NOMO-1 (cell line): ENCODE measurements around the gene AMY1A.
"Not testable (repeated sequence)": the region's sequence is repeated elsewhere in the genome, so short reads cannot be mapped to it uniquely, and the experiment has no call there.

Experiments used
- DNase-seq, 2 experiments: peaks; one replicate each; lab custom pipeline; 2025; ENCODE audit not compliant: unreplicated experiment in 2 of 2; lab: John Stamatoyannopoulos, UW

AMY1A gene

DNA sequence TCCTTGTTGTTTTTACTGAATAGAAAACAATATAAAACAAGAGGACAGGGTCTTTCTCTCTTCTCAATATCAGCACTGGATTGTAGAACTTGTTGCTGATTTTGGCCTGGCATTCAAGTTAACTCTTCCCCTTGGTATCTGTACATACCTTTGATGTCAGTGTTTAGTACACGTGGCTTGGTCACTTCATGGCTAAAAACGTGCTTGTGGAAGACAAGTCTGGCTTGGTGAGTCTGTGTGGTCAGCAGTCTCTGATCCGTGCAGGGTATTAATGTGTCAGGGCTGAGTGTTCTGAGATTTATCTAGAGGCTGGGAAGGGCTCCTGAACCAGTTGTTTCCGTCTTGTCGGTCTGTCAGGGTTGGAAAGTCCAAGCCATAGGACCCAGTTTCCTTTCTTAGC lies at the start of gene AMY1A:
TSS of gene AMY1A (plus strand) at position 301 of the 400 bp plus-strand sequence. CDS start 571 bp downstream, outside the sequence.
- DNase-seq: not testable (repeated sequence)

DNA sequence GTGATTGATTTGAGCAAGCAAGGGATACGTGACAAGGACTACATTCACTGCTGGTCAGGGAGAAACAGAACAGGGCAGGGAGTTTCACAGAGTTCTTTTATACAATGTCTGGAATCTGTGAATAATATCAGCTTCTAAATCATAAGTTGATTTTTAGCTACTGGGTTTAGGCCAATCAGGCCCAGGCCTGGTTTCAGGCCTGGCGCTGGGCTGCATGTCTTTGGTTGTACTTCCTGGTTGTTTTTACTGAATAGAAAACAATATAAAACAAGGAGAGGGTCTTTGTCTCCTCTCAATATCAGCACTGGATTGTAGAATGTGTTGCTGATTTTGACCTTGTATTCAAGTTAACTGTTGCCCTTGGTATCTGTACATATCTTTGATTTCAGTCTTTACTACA lies 39.2 kb upstream of the AMY1A start:
- DNase-seq: no peak

DNA sequence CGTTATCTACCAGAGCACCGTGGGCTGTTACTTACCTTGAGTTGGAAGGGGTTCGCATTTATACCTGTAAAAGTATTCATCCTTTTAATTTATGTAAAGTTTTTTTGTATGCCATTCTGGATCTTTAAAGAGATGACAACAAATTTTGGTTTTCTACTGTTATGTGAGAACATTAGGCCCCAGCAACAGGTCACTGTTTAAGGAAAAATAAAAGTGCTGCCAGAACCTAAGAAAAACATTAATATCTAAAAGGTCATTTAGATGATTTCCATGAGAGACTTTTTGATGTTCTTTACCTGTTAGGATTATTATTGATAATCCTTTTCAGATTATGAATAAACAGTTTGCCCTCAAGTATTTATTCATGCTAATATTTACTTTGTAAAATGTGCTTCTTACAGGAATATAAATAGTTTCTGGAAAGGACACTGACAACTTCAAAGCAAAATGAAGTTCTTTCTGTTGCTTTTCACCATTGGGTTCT lies 38.5 kb upstream of the AMY1A start, which contains the start of gene AMY2A:
TSS of gene AMY2A (plus strand) at position 434 of the 484 bp plus-strand sequence. CDS start at position 448, 14 bp downstream.
- not testable (repeated sequence) for DNase-seq

DNA sequence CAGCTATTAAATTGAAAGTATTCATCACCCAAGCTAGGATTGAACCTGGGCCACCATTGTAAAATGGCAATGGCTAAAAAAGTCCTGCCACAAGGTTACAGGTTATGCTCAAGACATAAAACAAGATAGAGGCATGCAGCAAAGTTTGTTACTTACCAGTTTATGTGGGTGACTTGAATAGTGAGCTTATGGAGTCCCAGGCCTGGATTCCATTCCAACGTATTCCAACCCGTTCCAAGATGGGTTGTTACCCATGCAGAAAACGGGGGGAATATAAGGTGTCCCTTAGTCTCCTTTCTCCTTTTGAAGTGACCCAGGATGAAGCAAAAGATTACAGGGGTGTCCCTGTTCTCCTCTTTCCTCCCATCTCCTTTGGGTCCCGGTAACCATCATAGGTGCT lies 28.1 kb upstream of the AMY1A start:
- DNase-seq: not testable (repeated sequence)

DNA sequence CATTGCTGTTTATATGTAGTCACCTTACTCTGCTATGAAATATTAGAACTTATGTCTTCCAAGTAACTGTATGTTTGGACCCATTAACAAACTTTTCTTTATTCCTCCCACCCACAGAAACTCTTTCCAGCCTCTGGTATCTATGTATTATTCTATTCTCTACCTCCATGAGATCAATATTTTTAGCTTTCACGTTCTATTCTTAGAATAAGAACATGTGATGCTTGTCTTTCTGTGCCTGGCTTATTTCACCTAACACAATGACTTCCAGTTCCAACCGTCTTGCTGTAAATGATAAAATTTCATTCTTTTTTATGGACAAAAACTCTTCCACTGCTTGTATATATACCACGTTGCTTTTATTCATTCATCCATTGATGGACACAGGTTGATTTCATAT lies 14.4 kb upstream of the AMY1A start:
- not testable (repeated sequence) for DNase-seq

DNA sequence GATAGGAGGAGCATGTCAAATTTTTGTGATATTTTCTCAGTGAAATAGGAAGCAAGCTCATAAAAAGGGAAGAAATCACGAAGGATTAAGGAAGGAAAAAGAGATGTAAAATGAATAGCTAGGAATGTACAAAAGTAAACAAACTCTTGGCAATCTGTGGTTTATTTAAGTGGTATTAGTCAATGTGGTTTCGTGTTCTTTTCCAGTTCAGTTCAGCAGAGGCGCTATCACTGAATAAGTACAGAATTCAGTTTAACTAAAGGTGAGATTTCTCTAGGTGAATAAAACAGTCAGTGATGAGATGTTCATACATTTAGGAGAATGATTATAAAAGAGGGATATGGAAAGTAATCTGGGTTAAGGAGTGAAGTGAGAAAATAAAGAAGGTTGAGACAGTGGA lies 11.7 kb upstream of the AMY1A start:
- DNase-seq: not testable (repeated sequence)

DNA sequence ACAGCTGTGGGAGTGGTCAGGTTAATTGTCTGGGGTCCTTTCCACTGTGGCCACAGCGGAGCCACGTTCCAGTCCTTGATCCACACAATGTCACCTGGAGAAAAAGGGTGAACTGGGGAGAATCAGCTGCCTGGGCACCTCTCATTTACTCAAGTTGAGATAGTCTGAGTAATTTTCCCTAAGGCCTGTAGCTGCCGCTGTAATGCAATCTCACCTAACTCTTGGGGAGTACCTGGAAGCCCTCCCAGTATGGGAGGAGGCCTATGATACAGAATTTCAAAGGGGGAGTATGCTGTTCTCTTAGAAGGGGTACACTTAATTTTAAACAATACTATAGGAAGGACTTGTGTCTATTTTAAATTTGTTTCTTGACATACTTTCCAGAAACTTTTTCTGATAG lies 5.3 kb upstream of the AMY1A start:
- DNase-seq: not testable (repeated sequence)

DNA sequence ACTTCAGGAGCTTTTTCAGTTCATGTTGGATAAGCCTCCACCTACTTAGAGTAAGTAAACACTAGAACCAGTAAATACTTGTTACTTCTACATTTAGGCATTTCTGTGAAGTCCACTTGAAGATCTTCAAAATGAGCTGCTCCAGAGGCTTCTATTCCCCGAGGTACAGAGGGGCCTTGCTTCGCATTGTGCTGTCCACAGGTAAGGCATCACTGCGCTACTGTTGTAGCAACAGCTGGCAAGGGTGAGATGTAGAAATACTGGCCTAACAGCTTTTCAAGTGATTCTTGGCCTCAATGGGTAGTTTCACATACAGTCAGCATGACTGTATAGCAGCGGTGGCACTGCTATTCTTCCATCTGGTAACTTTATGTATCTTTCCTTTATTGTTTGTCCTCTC lies 4.7 kb upstream of the AMY1A start:
- DNase-seq: not testable (repeated sequence)

DNA sequence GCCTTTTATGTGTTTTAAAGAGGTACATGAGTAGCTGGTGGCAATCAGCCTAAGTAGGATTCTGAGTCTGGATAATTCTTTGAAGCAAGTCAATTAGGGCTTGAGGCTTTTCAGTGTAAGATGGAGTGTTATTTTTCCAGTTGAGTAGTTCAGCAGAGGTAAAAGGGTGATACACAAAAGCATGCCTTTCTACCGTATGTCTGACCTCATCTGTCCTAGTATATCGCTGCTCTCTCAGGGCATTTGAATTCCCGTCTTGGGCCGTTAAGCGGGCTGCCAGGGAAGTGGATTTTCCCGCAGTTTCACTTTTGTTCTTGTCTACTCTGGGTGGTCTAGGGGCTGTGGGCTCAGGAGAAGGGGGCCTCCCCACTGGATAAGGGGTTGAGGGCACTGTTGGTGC lies 1.4 kb upstream of the AMY1A start:
- not testable (repeated sequence) for DNase-seq

DNA sequence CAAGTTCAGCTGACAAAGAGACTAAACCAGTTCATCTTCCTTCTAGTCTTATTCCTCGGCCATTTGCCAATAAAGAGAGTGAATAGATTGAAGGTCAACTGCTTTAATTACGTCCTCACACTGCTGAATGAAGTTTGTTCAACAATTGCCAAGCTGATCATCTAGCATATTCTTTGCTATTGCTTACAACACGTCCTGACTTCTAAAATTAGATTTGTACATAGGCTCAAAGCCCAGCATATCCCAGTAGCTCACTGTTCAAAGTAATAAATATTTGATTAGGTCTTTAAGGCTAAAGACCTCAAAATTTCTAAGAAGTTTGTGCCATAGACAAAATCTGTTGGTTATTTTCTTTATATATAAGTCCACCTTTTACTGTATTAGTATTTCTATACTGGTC lies 20.8 kb downstream of the AMY1A start:
- DNase-seq: not testable (repeated sequence)

DNA sequence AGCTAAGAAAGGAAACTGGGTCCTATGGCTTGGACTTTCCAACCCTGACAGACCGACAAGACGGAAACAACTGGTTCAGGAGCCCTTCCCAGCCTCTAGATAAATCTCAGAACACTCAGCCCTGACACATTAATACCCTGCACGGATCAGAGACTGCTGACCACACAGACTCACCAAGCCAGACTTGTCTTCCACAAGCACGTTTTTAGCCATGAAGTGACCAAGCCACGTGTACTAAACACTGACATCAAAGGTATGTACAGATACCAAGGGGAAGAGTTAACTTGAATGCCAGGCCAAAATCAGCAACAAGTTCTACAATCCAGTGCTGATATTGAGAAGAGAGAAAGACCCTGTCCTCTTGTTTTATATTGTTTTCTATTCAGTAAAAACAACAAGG lies 40.5 kb downstream of the AMY1A start, which contains the start of gene AMY1B:
TSS of gene AMY1B (minus strand) at position 101 of the 400 bp plus-strand sequence. CDS start 571 bp downstream, outside the sequence.
- not testable (repeated sequence) for DNase-seq

DNA sequence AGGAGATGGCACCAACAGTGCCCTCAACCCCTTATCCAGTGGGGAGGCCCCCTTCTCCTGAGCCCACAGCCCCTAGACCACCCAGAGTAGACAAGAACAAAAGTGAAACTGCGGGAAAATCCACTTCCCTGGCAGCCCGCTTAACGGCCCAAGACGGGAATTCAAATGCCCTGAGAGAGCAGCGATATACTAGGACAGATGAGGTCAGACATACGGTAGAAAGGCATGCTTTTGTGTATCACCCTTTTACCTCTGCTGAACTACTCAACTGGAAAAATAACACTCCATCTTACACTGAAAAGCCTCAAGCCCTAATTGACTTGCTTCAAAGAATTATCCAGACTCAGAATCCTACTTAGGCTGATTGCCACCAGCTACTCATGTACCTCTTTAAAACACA lies 41.9 kb downstream of the AMY1A start:
- DNase-seq: not testable (repeated sequence)

DNA sequence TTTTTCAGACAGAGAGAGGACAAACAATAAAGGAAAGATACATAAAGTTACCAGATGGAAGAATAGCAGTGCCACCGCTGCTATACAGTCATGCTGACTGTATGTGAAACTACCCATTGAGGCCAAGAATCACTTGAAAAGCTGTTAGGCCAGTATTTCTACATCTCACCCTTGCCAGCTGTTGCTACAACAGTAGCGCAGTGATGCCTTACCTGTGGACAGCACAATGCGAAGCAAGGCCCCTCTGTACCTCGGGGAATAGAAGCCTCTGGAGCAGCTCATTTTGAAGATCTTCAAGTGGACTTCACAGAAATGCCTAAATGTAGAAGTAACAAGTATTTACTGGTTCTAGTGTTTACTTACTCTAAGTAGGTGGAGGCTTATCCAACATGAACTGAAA lies 45.1 kb downstream of the AMY1A start:
- DNase-seq: not testable (repeated sequence)

DNA sequence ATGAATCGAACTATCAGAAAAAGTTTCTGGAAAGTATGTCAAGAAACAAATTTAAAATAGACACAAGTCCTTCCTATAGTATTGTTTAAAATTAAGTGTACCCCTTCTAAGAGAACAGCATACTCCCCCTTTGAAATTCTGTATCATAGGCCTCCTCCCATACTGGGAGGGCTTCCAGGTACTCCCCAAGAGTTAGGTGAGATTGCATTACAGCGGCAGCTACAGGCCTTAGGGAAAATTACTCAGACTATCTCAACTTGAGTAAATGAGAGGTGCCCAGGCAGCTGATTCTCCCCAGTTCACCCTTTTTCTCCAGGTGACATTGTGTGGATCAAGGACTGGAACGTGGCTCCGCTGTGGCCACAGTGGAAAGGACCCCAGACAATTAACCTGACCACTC lies 45.7 kb downstream of the AMY1A start:
- not testable (repeated sequence) for DNase-seq

DNA sequence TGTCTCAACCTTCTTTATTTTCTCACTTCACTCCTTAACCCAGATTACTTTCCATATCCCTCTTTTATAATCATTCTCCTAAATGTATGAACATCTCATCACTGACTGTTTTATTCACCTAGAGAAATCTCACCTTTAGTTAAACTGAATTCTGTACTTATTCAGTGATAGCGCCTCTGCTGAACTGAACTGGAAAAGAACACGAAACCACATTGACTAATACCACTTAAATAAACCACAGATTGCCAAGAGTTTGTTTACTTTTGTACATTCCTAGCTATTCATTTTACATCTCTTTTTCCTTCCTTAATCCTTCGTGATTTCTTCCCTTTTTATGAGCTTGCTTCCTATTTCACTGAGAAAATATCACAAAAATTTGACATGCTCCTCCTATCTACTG lies 52.1 kb downstream of the AMY1A start:
- DNase-seq: not testable (repeated sequence)

DNA sequence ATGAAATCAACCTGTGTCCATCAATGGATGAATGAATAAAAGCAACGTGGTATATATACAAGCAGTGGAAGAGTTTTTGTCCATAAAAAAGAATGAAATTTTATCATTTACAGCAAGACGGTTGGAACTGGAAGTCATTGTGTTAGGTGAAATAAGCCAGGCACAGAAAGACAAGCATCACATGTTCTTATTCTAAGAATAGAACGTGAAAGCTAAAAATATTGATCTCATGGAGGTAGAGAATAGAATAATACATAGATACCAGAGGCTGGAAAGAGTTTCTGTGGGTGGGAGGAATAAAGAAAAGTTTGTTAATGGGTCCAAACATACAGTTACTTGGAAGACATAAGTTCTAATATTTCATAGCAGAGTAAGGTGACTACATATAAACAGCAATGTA lies 54.8 kb downstream of the AMY1A start:
- not testable (repeated sequence) for DNase-seq
